H1 (cell line): Measurements from ENCODE around the gene ST6GALNAC3.

Source experiments
- BRCA1 ChIP-seq: IDR thresholded peaks from 2 replicates; pipeline ENCODE4 v1.6.1; 2012; ENCODE audit warnings: low read depth, low read length, improper control_type of control experiment
- CHD2 ChIP-seq: IDR thresholded peaks from 2 replicates; pipeline ENCODE4 v1.6.1; 2012; ENCODE audit warnings: low read length, improper control_type of control experiment
- EGR1 ChIP-seq: IDR thresholded peaks from 2 replicates; pipeline ENCODE4 v1.6.1; 2011; ENCODE audit warnings: low read depth, low read length, borderline replicate concordance
- EP300 ChIP-seq, 2 experiments: IDR thresholded peaks; 1 replicate in 1 of 2; 2 replicates in 1 of 2; pipeline ENCODE4 v1.6.1; 2011 to 2012; ENCODE audit warnings: low read depth in 2 of 2, low read length in 2 of 2, mild to moderate bottlenecking in 2 of 2, borderline replicate concordance in 1 of 2, inconsistent platforms in 1 of 2, moderate library complexity in 1 of 2
- HDAC2 ChIP-seq, 2 experiments: fragments of 300-600 bp in 1 of 2; sonication (generic) in 1 of 2; IDR thresholded peaks; 2 replicates each; pipeline ENCODE4 v1.6.1; 2011 to 2012; ENCODE audit warnings: low read depth in 2 of 2, low read length in 2 of 2, mild to moderate bottlenecking in 2 of 2, moderate library complexity in 2 of 2, borderline replicate concordance in 1 of 2, inconsistent platforms in 1 of 2
- POLR2A ChIP-seq, 2 experiments: IDR thresholded peaks; 1 replicate in 1 of 2; 2 replicates in 1 of 2; pipeline ENCODE4 v1.6.1; 2011; ENCODE audit warnings: low read depth in 2 of 2, low read length in 2 of 2, mild to moderate bottlenecking in 2 of 2; ENCODE audit errors: control extremely low read depth in 1 of 2
- POLR2AphosphoS5 ChIP-seq: IDR thresholded peaks from 2 replicates; pipeline ENCODE4 v1.6.1; 2011; ENCODE audit warnings: low read depth, low read length
- RAD21 ChIP-seq, 2 experiments: IDR thresholded peaks in 1 of 2; conservative IDR thresholded peaks in 1 of 2; 2 replicates each; pipeline ENCODE4 v1.6.1; 2011; ENCODE audit warnings: low read depth in 2 of 2, low read length in 2 of 2, improper control_type of control experiment in 1 of 2, inconsistent platforms in 1 of 2, mild to moderate bottlenecking in 1 of 2, moderate library complexity in 1 of 2
- RFX5 ChIP-seq: IDR thresholded peaks from 2 replicates; pipeline ENCODE4 v1.6.1; 2011; ENCODE audit warnings: low read depth, low read length, improper control_type of control experiment, borderline replicate concordance
- SIN3A ChIP-seq, 2 experiments: IDR thresholded peaks in 1 of 2; conservative IDR thresholded peaks in 1 of 2; 2 replicates each; pipeline ENCODE4 v1.6.1; 2011 to 2012; ENCODE audit warnings: low read length in 2 of 2, improper control_type of control experiment in 1 of 2, low read depth in 1 of 2, mild to moderate bottlenecking in 1 of 2
- SP1 ChIP-seq: IDR thresholded peaks from 2 replicates; pipeline ENCODE4 v1.6.1; 2011; ENCODE audit warnings: low read depth, low read length
- SP2 ChIP-seq: IDR thresholded peaks from 2 replicates; pipeline ENCODE4 v1.6.1; 2012; ENCODE audit warnings: mild to moderate bottlenecking, low read length, inconsistent platforms
- TAF1 ChIP-seq: IDR thresholded peaks from 2 replicates; pipeline ENCODE4 v1.6.1; 2011; ENCODE audit warnings: mild to moderate bottlenecking, low read depth, low read length
- TF ChIP-seq, protein P1 (sequence below), 3 experiments: IDR thresholded peaks; 1 replicate in 2 of 3; 2 replicates in 1 of 3; pipeline versions ENCODE4 v1.5.1 to v1.6.1; 2011; ENCODE audit warnings: low read length in 3 of 3, mild to moderate bottlenecking in 3 of 3, inconsistent platforms in 2 of 3, low read depth in 1 of 3, moderate library complexity in 1 of 3; ENCODE audit not compliant: insufficient read depth in 1 of 3; ENCODE audit errors: control extremely low read depth in 1 of 3

DNA sequence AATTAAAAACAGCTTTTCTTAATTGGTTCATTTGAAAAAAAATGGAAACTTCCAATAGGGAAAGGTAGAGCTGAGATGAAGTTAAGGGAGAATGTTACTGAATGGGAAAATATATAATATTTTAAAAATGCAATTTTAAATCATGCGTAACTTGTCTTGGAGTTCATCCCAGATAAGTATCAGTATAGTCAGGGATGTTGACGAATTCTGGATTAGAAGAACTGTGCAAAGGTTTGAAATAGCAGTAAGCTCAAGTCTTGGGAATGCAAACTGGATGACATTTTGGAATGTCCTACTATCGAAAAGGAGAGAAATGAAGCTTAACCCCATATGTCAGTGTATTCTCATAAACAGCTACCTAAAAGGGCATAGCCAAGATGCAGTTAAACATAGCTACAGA, 4.0 kb upstream of the ST6GALNAC3 start:
- no peak for TF ChIP-seq POLR2A (IDR thresholded peaks at IDR 0.05; ENCODE audit: control extremely low read depth in 1 of 2, low read depth in 2 of 2, low read length in 2 of 2)
- no peak for TF ChIP-seq RAD21 (IDR thresholded peaks at IDR 0.05 in 1 of 2, conservative IDR thresholded peaks at IDR 0.05 in 1 of 2; ENCODE audit: low read depth in 2 of 2, low read length in 2 of 2)
- TF ChIP-seq, protein P1, sequence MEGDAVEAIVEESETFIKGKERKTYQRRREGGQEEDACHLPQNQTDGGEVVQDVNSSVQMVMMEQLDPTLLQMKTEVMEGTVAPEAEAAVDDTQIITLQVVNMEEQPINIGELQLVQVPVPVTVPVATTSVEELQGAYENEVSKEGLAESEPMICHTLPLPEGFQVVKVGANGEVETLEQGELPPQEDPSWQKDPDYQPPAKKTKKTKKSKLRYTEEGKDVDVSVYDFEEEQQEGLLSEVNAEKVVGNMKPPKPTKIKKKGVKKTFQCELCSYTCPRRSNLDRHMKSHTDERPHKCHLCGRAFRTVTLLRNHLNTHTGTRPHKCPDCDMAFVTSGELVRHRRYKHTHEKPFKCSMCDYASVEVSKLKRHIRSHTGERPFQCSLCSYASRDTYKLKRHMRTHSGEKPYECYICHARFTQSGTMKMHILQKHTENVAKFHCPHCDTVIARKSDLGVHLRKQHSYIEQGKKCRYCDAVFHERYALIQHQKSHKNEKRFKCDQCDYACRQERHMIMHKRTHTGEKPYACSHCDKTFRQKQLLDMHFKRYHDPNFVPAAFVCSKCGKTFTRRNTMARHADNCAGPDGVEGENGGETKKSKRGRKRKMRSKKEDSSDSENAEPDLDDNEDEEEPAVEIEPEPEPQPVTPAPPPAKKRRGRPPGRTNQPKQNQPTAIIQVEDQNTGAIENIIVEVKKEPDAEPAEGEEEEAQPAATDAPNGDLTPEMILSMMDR (IDR thresholded peaks at IDR 0.05; ENCODE audit: control extremely low read depth in 1 of 3, insufficient read depth in 1 of 3, low read depth in 1 of 3, low read length in 3 of 3): no peak
- TF ChIP-seq POLR2AphosphoS5: no peak
- no peak for TF ChIP-seq RFX5
- TF ChIP-seq EP300 (IDR thresholded peaks at IDR 0.05; ENCODE audit: borderline replicate concordance in 1 of 2, low read depth in 2 of 2, low read length in 2 of 2): no peak
- TF ChIP-seq SP1: no peak
- TF ChIP-seq SP2: no peak
- TF ChIP-seq SIN3A (conservative IDR thresholded peaks at IDR 0.05 in 1 of 2, IDR thresholded peaks at IDR 0.05 in 1 of 2; ENCODE audit: low read depth in 1 of 2, low read length in 2 of 2): no peak
- TF ChIP-seq CHD2: no peak
- TF ChIP-seq HDAC2 (IDR thresholded peaks at IDR 0.05; ENCODE audit: borderline replicate concordance in 1 of 2, low read depth in 2 of 2, low read length in 2 of 2): no peak
- TF ChIP-seq TAF1: no peak
- no peak for TF ChIP-seq EGR1
- no peak for TF ChIP-seq BRCA1
